HepG2 (cell line): Measurements from ENCODE around the gene SPATA13. TPM values are rescaled to one million over a fixed set of nuclear protein-coding genes. Genes with fewer than 3 reads are reported as not detected.

ENCODE experiments used
- AGO2 ChIP-seq: fragments of 200-400 bp; formaldehyde crosslinking; optimal IDR thresholded peaks from 2 replicates; pipeline ENCODE3; 2017; ENCODE audit warnings: mild to moderate bottlenecking, low read depth, low read length, moderate library complexity
- CEBPG ChIP-seq: IDR thresholded peaks from 2 replicates; pipeline ENCODE4 v1.6.1; 2016
- DNMT3B ChIP-seq: conservative IDR thresholded peaks from 2 replicates; pipeline ENCODE4 v1.6.1; 2016; ENCODE audit warnings: missing biosample characterization, control low read depth
- HBP1 ChIP-seq: IDR thresholded peaks from 2 replicates; pipeline ENCODE4 v1.6.1; 2016; ENCODE audit warnings: low read depth, control low read depth
- MNT ChIP-seq: fragments of 450-650 bp; IDR thresholded peaks from 2 replicates; pipeline ENCODE4 v1.6.1; 2016
- NFE2 ChIP-seq: sonication (generic); formaldehyde crosslinking; IDR thresholded peaks from 2 replicates; pipeline ENCODE4 v1.4.0; 2020; ENCODE audit warnings: missing genetic modification reagents
- ONECUT2 ChIP-seq: sonication (generic); formaldehyde crosslinking; IDR thresholded peaks from 2 replicates; pipeline ENCODE4 v1.4.0; 2020; ENCODE audit warnings: missing genetic modification reagents
- SIN3B ChIP-seq: fragments of 150-350 bp; IDR thresholded peaks from 2 replicates; pipeline ENCODE4 v1.6.1; 2014; ENCODE audit warnings: low read length
- SRF ChIP-seq: IDR thresholded peaks from 2 replicates; pipeline ENCODE4 v1.6.1; 2011; ENCODE audit warnings: mild to moderate bottlenecking, low read depth, low read length, moderate library complexity
- TGIF2 ChIP-seq: IDR thresholded peaks from 2 replicates; pipeline ENCODE4 v1.6.1; 2016; ENCODE audit warnings: control low read depth, missing compliant biosample characterization
- ZBTB8A ChIP-seq: sonication (generic); formaldehyde crosslinking; IDR thresholded peaks from 2 replicates; pipeline ENCODE4 v1.4.0; 2020; ENCODE audit warnings: mild to moderate bottlenecking, low read depth, missing genetic modification reagents, borderline replicate concordance
- ZC3H4 ChIP-seq: sonication (generic); formaldehyde crosslinking; IDR thresholded peaks from 2 replicates; pipeline ENCODE4 v1.4.0; 2020; ENCODE audit warnings: missing genetic modification reagents, borderline replicate concordance
- ZHX1 ChIP-seq: sonication (generic); formaldehyde crosslinking; IDR thresholded peaks from 2 replicates; pipeline ENCODE4 v1.8.1; 2022; ENCODE audit warnings: low read depth, mild to moderate bottlenecking, missing genetic modification reagents
- ZKSCAN5 ChIP-seq: sonication (generic); formaldehyde crosslinking; IDR thresholded peaks from 2 replicates; pipeline ENCODE4 v1.5.1; 2020; ENCODE audit warnings: mild to moderate bottlenecking, missing genetic modification reagents
- ZNF17 ChIP-seq: sonication (generic); formaldehyde crosslinking; IDR thresholded peaks from 2 replicates; pipeline ENCODE4 v1.5.0; 2020; ENCODE audit warnings: mild to moderate bottlenecking, missing genetic modification reagents
- ZNF205 ChIP-seq: IDR thresholded peaks from 2 replicates; pipeline ENCODE4 v1.6.1; 2018; ENCODE audit warnings: missing biosample characterization, missing genetic modification reagents
- ZNF207 ChIP-seq: fragments of 450-650 bp; IDR thresholded peaks from 2 replicates; pipeline ENCODE4 v1.6.1; 2016; ENCODE audit warnings: antibody characterized with exemption, borderline replicate concordance
- ZNF224 ChIP-seq: sonication (generic); formaldehyde crosslinking; IDR thresholded peaks from 2 replicates; pipeline ENCODE4 v1.5.0; 2020; ENCODE audit warnings: mild to moderate bottlenecking, missing genetic modification reagents
- ZNF354B ChIP-seq: sonication (generic); formaldehyde crosslinking; IDR thresholded peaks from 2 replicates; pipeline ENCODE4 v1.8.0; 2022; ENCODE audit warnings: mild to moderate bottlenecking, missing genetic modification reagents
- ZNF557 ChIP-seq: sonication (generic); formaldehyde crosslinking; IDR thresholded peaks from 2 replicates; pipeline ENCODE4 v1.4.0; 2020; ENCODE audit warnings: missing genetic modification reagents
- ZNF678 ChIP-seq: sonication (generic); formaldehyde crosslinking; IDR thresholded peaks from 2 replicates; pipeline ENCODE4 v1.4.0; 2020; ENCODE audit warnings: mild to moderate bottlenecking, missing genetic modification reagents
- ZNF766 ChIP-seq: sonication (generic); formaldehyde crosslinking; IDR thresholded peaks from 2 replicates; pipeline ENCODE4 v1.5.0; 2020; ENCODE audit warnings: missing genetic modification reagents, borderline replicate concordance
- ZSCAN29 ChIP-seq: sonication (generic); formaldehyde crosslinking; conservative IDR thresholded peaks from 2 replicates; pipeline ENCODE4 v1.4.0; 2020; ENCODE audit warnings: mild to moderate bottlenecking, missing genetic modification reagents
- polyA plus RNA-seq, 8 experiments: library from polyadenylated mRNA; depleted of rRNA in 3 of 8; stranded (reverse) in 7 of 8; unstranded in 1 of 8; fragments of >200 nt; fragmentation: Illumina TruSeq in 4 of 8; extraction: Trizol in 4 of 8; gene quantifications; 2 replicates each; pipeline versions ENCODE4 v1.2.1 to v1.2.3, GENCODE V29; 2011 to 2016; ENCODE audit warnings: low read depth in 4 of 8, missing spikeins in 1 of 8, mixed read lengths in 1 of 8; ENCODE audit not compliant: insufficient read depth in 1 of 8
- total RNA-seq, 5 experiments: library from RNA; depleted of rRNA; stranded (reverse); fragments of >200 nt; fragmentation: Illumina TruSeq; extraction: Trizol; gene quantifications; 2 replicates each; pipeline ENCODE4 v1.2.3, GENCODE V29; 2016; ENCODE audit warnings: low read depth in 1 of 5
- TF ChIP-seq, protein P1 (sequence below): sonication (generic); formaldehyde crosslinking; IDR thresholded peaks from 2 replicates; pipeline ENCODE4 v1.4.0; 2020; ENCODE audit warnings: missing genetic modification reagents
- TF ChIP-seq, protein P2 (sequence below): sonication (generic); formaldehyde crosslinking; IDR thresholded peaks from 2 replicates; pipeline ENCODE4 v1.5.0; 2020; ENCODE audit warnings: missing genetic modification reagents, mild to moderate bottlenecking, borderline replicate concordance

SPATA13 gene
- total and polyA plus RNA-seq, 2 of the 13 experiments (the other 11 are each of a cell fraction or from before 2014, with no cell fraction given) = 11.3 to 14.2 TPM

GRCh38 chr13:24271601-24272451 is 111.3 kb downstream of the SPATA13 start (continued):
- no peak for TF ChIP-seq ZHX1 (CRISPR knock-in tag)
- no peak for TF ChIP-seq ZC3H4 (CRISPR knock-in tag)
- no peak for TF ChIP-seq ZNF678 (CRISPR knock-in tag)
- TF ChIP-seq DNMT3B (CRISPR knock-in tag) = no peak
- no peak for TF ChIP-seq MNT
- TF ChIP-seq SIN3B = no peak
- TF ChIP-seq TGIF2 (CRISPR knock-in tag) = peak; percentile 30; the same call in 1 of the 2 replicates
- no peak for TF ChIP-seq ONECUT2 (CRISPR knock-in tag)
- TF ChIP-seq ZNF205 (CRISPR knock-in tag) = 0 out of 2 replicates have a peak, but pooled peaks have one; percentile 28
- no peak for TF ChIP-seq ZBTB8A (CRISPR knock-in tag)
- no peak for TF ChIP-seq ZNF354B (CRISPR knock-in tag)
- no peak for TF ChIP-seq SRF
- TF ChIP-seq ZNF207 = no peak
- peak; percentile 64; the same call in 1 of the 2 replicates for TF ChIP-seq HBP1
- no peak for TF ChIP-seq ZNF17 (CRISPR knock-in tag)
- peak; percentile 27 for TF ChIP-seq AGO2
- TF ChIP-seq ZNF766 (CRISPR knock-in tag) = peak; percentile 17; the same call in 1 of the 2 replicates
- TF ChIP-seq, protein P1, sequence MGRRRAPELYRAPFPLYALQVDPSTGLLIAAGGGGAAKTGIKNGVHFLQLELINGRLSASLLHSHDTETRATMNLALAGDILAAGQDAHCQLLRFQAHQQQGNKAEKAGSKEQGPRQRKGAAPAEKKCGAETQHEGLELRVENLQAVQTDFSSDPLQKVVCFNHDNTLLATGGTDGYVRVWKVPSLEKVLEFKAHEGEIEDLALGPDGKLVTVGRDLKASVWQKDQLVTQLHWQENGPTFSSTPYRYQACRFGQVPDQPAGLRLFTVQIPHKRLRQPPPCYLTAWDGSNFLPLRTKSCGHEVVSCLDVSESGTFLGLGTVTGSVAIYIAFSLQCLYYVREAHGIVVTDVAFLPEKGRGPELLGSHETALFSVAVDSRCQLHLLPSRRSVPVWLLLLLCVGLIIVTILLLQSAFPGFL (CRISPR knock-in tag) = no peak
- no peak for TF ChIP-seq NFE2 (CRISPR knock-in tag)
- TF ChIP-seq ZNF557 (CRISPR knock-in tag) = no peak; the same call in 1 of the 2 replicates
- no peak for TF ChIP-seq ZNF224 (CRISPR knock-in tag)
- TF ChIP-seq ZKSCAN5 (CRISPR knock-in tag) = no peak
- TF ChIP-seq, protein P2, sequence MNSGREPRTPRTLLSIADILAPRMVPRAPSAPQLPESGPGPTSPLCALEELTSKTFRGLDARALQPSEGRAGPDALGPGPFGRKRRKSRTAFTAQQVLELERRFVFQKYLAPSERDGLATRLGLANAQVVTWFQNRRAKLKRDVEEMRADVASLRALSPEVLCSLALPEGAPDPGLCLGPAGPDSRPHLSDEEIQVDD = no peak
- no peak for TF ChIP-seq CEBPG (CRISPR knock-in tag)
- TF ChIP-seq ZSCAN29 (CRISPR knock-in tag) = no peak
